DLD1 (cell line): ENCODE results near the gene MLANA.

Source experiments
- in situ Hi-C: cut with HindIII; loops from 2 replicates; pipeline ENCODE4 v1.10.0; 2017; ENCODE audit warnings: low sequenced_read_pairs

Gene MLANA

DNA sequence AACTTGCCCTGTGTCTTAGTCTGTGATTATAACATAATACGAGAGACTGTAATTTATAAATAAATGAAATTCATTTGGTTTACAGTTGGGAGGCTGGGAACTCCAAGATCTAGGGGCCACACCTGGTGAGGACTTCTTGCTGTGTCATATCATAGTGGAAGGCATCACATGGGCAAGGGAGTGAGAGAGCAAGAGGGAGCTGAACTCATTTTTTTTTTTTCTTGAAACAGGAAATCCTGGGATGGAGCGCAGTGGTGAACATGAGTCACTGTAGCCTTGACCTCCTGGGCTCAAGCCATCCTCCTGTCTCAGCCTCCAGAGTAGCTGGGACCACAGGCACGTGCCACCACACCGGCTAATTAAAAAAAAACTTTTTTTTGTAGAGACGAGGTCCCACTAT lies 7.2 kb downstream of the MLANA start:
- in situ Hi-C loops = no loop called here

DNA sequence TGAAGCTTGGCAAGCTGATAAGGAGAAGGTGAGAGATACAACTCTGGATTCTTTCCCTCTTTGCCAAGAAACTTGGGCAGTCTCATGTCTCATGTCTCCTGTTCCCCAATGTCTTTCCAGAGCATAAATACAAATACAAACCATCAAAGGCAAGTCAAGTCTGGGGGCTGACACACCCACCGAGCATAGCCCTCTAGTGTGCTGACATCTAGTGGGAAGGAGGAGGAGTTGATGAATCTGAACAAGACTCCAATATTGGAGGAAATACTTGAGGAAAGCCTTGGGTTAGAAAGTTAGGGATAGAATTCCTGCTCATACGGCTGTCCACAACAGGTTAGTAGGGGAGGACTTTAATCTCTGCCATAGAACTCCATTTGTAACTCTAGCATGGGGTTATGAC lies 8.6 kb downstream of the MLANA start:
- in situ Hi-C loops = no loop called here

- in situ Hi-C loops = no loop called here
Observed at GRCh38 chr9:5900622-5901021, 9.9 kb downstream of the MLANA start.

- in situ Hi-C loops = no loop called here
Observed at GRCh38 chr9:5902377-5902776, 11.7 kb downstream of the MLANA start.

DNA sequence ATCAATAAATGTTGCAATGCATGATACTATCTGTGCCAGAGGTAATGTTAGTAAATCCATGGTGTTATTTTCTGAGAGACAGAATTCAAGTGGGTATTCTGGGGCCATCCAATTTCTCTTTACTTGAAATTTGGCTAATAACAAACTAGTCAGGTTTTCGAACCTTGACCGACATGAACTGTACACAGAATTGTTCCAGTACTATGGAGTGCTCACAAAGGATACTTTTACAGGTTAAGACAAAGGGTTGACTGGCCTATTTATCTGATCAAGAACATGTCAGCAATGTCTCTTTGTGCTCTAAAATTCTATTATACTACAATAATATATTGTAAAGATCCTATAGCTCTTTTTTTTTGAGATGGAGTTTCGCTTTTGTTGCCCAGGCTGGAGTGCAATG lies 18.2 kb downstream of the MLANA start:
- in situ Hi-C loops = no loop called here

- in situ Hi-C loops = no loop called here
Observed at GRCh38 chr9:5909976-5910375, 19.3 kb downstream of the MLANA start.

- in situ Hi-C loops = no loop called here
Observed at GRCh38 chr9:5910413-5911057, 19.8 kb downstream of the MLANA start.

DNA sequence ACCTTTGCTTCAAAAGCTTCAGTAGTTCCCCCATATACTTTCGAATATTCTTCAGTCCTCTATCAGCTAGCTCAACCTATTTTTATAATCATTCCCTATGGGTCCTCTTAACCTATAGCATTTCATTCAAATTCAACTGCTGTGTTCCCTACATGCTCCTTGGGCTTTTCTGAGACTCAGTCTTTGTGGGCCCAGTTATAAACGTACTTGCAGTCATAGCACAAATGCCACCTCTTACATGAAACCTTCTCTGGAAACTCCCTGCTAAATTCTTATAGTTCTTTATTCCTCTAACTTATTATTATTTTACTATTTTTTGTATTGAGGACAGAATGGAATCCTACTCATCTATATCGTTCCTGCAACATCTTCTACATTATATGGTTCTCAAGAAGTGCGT lies 24.7 kb downstream of the MLANA start:
- in situ Hi-C loops = no loop called here

GRCh38 chr9:5917273-5917672 lies 26.6 kb downstream of the MLANA start:
- in situ Hi-C loops = no loop called here

DNA sequence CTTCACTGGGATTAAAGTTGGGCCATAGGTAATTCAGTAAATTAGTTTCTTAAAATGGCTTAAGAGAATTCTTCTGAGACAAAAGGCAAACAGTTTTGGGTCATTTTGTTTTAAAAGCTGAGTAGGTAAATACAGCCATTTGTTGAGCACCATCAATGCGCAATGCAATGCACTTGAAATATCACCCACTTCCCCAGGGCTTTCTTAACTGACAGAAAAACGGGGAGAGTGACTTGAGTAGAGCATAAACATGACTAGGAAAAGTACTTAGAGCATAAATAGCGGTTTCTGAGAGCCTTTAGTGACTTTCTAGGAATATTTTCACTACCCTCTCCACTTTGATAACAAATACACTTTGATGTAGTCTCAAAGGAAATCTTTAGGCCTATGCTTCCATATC lies 27.2 kb downstream of the MLANA start:
- in situ Hi-C loops = no loop called here

DNA sequence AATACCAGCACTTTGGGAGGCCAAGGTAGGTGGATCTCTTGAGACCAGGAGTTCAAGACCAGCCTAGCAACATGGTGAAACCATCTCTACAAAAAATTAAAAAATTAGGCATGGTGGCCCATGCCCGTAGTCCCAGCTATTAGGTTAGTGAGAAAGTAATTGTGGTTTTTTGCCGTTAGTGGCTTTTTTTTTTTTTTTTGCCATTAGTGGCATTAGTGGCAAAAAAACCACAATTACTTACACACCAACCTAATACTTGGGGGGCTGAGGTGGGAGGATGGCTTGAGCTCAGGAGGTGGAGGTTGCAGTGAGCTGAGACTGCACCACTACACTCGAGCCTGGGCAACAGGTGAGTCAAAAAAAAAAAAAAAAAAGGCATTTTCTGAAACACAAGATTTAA lies 27.8 kb downstream of the MLANA start:
- in situ Hi-C loops = no loop called here

- in situ Hi-C loops = no loop called here
Observed at GRCh38 chr9:5920860-5921328, 30.2 kb downstream of the MLANA start.

DNA sequence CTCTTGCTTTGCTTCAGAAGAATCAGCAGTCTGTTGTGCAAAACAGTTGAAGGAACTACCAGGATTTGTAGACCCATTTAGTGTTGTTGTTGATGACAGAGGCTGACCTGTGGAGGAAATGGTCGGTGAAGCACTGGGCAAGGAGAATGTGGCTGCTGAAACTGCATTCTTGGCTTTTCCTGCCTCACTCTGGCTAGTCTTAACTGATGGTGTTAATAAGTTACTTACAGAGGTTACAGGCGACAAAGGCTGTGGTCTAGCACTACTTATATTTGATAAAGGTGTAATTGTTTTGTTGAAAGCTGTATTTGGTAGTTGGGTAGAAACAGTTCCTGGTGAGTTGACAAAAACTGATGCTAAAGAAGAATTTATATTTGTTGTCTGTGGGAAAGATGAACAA lies 31.5 kb downstream of the MLANA start:
- in situ Hi-C loops = no loop called here

DNA sequence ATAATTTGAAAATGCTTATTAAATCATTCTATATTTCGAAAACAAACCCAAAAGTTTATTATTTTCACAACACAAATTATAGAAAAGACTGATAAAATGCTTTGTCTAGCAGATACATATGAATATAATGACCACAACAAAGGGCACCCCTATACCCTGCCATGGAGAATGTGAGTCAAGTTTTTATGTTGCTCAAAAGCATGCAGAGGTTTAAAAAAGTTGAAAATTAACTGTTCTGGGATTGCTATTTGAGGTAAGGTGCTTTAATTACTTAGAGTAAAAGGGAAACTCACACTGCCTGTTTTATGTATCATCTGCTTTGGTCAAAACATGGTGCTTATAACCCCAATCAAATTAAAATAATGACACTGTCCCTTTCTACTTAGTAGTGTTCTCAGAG lies 41.0 kb downstream of the MLANA start:
- in situ Hi-C loops = no loop called here

GRCh38 chr9:5938449-5938848 lies 47.8 kb downstream of the MLANA start:
- in situ Hi-C loops = no loop called here

DNA sequence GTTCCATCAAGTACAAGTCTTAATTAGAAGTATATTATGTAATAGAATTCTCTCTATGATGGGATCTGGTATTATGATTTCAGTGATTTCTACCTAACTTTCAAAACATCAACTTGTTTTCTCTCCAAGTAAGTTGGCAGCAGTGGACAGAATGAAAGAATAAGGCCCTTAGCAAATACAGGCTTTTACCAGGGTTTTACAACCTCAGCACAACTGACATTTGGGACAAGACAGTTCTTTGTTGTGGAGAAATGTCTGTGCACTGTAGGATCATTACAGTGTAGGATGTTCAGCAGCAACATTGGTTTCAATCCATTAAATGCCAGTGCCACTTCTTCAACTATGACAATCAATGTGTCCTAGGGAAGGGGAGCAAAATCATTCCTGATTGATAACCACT lies 48.8 kb downstream of the MLANA start:
- in situ Hi-C loops = no loop called here

DNA sequence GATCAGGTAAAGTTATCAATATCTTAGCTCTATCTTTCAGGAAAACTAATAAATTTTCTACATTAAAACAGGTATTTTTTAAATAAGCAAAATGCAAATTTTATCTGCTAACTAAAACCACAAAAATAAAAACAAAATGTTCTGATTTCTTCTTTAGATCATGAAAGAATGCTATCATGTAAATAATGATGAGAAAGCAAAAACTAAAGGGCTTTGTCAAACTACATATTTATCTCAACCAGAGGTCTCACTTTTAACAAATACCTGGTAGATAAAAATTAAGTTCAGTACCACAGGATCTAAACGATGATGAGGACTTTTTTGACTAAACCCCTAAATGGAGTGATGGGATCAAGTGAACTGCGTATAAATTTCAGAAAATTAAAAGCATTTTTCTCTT lies 50.5 kb downstream of the MLANA start:
- in situ Hi-C loops = no loop called here

GRCh38 chr9:5945112-5945511 lies 54.4 kb downstream of the MLANA start:
- in situ Hi-C loops = no loop called here

DNA sequence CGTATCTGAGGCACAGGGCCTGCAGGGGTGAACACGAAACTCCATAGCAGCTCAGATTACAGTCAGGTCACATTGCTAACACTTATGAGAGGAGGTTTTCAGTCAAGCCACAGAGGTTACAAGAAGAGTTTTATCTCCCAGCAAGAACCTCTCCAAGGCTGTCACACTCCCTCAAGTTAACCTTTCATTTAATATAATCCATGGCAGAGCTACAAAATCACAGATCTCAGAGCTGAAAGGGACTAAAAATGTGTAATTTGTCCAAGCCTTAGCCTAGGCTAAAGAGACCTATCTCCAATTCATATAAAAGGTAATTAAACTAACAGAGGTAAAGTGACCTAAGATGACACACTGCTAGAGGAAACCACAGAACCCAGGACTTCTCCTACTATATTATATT lies 57.2 kb downstream of the MLANA start:
- in situ Hi-C loops = no loop called here

GRCh38 chr9:5949103-5949699 lies 58.5 kb downstream of the MLANA start:
- in situ Hi-C loops = no loop called here

GRCh38 chr9:5950261-5950660 lies 59.6 kb downstream of the MLANA start:
- in situ Hi-C loops = no loop called here

DNA sequence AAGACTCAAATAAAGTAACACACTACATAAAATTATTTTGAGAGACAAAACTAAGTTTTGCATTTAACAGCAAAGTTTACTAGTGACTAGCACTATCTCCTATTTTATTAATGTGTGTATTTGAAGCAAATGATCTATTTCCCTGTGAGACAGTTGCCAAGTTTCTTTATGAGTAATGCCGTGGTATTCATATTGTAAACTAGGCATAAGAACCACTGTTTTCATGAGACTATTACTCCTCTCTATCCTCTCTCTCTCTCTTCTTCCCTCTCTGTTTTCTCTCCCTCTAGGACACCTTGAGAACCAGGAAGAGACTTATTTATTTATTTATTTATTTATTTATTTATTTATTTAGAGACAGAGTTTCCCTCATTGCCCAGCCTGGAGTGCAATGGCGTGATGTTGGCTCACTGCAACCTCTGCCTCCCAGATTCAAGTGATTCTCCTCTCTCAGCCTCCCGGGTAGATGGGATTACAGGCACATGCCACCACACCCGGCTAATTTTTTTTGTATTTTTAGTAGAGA lies 61.1 kb downstream of the MLANA start:
- in situ Hi-C loops = no loop called here
